ENCODE measurements around the gene STX1B.

The STX1B gene

GRCh38 chr16:30996324-30996984, 14.0 kb downstream of the STX1B start:
- no peak for DNase-seq (ENCODE audit: low read depth in 2 of 2)

- DNase-seq (ENCODE audit: low read depth in 2 of 2), result no peak
These were observed 14.5 kb downstream of the STX1B start for GRCh38 chr16:30995927-30996323.

GRCh38 chr16:30992931-30993816, 17.3 kb downstream of the STX1B start:
- no peak for DNase-seq (ENCODE audit: low read depth in 2 of 2)

- DNase-seq (ENCODE audit: low read depth in 2 of 2), result no peak
These were observed 18.1 kb downstream of the STX1B start for GRCh38 chr16:30992276-30992780.

- no peak for DNase-seq (ENCODE audit: low read depth in 2 of 2)
These were observed 19.4 kb downstream of the STX1B start for GRCh38 chr16:30991052-30991451.

GRCh38 chr16:30990105-30990504, 20.3 kb downstream of the STX1B start:
- no peak for DNase-seq (ENCODE audit: low read depth in 2 of 2)

DNA sequence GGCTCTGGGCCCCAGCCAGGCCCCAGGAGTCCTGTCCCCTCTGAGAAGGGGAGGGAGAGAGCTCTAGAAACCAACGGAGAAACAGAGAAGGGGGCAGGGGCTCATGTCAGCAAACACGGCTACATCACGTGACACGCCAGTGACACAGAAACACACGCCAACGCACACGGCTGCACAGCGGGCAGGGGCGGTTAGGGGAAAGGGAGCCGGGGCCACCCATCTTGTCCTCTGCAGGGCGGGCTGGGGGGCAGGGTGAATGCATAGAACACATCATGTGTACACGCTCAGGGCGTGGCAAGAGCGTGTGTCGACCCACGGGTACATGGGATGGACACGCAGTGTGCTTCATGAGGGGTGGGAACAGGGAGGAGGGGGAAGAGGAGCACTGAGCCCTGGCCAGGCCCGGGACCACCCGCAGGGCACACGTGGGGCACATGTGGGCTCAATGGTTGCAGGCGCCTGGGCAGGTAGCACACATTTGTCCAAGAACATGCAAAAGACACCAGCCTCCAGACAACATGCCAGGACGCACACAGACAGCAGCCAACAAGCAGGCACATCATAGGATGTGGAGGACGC, 20.9 kb downstream of the STX1B start:
- no peak for DNase-seq (ENCODE audit: low read depth in 2 of 2)

DNA sequence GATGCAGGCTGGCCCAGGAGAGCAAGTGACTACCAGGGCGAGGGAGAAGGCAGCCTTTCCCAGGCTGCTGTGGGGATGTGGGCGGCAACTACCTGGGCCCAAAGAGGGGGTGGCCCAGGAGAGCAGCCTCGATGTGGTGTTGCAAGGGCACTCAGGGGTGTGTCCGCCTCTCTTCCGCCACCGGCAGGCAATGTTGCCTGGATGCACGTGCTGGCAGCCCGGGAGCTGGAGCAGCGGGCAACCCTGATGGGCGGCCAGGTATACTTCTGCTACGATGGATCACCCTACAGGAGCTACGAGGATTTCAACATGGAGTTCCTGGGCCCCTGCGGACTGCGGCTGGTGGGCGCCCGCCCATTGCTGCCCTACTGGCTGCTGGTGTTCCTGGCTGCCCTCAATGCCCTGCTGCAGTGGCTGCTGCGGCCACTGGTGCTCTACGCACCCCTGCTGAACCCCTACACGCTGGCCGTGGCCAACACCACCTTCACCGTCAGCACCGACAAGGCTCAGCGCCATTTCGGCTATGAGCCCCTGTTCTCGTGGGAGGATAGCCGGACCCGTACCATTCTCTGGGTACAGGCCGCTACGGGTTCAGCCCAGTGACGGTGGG, 22.8 kb downstream of the STX1B start:
- no peak for DNase-seq (ENCODE audit: low read depth in 2 of 2)

GRCh38 chr16:30986129-30986991, 24.1 kb downstream of the STX1B start:
- no peak for DNase-seq (ENCODE audit: low read depth in 2 of 2)

DNA sequence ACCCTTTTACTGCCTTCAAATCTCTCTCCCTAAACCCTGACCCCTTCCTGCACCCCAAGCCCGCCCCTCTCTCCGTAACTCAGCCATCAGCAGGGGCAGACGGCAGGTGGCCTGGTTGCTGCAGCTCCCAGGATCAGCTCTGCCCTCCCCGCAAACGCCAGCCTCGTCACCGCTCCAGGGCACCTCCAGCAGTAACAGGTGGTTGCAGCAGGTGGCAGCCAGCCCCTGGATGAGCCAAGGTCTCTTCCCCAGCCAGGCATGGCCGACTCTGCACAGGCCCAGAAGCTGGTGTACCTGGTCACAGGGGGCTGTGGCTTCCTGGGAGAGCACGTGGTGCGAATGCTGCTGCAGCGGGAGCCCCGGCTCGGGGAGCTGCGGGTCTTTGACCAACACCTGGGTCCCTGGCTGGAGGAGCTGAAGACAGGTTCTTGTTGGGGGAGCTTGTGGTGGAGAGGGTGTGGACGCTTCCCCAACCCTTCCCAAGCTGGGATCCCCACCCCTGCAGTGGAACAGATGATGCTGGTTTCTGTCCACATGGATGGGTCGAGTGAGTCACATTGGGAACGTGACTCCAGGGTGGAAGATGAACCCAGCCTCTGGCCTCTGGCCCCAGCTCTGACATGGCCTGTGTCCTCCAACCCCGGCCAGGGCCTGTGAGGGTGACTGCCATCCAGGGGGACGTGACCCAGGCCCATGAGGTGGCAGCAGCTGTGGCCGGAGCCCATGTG, 24.9 kb downstream of the STX1B start:
- no peak for DNase-seq (ENCODE audit: low read depth in 2 of 2)

GRCh38 chr16:30984669-30985400, 25.6 kb downstream of the STX1B start, which contains the start of gene HSD3B7:
HSD3B7 (plus strand) TSS chr16:30985207; CDS start chr16:30985659, 452 bp downstream.
- peak; percentile 79 to 85 for DNase-seq (ENCODE audit: low read depth in 2 of 2)

DNA sequence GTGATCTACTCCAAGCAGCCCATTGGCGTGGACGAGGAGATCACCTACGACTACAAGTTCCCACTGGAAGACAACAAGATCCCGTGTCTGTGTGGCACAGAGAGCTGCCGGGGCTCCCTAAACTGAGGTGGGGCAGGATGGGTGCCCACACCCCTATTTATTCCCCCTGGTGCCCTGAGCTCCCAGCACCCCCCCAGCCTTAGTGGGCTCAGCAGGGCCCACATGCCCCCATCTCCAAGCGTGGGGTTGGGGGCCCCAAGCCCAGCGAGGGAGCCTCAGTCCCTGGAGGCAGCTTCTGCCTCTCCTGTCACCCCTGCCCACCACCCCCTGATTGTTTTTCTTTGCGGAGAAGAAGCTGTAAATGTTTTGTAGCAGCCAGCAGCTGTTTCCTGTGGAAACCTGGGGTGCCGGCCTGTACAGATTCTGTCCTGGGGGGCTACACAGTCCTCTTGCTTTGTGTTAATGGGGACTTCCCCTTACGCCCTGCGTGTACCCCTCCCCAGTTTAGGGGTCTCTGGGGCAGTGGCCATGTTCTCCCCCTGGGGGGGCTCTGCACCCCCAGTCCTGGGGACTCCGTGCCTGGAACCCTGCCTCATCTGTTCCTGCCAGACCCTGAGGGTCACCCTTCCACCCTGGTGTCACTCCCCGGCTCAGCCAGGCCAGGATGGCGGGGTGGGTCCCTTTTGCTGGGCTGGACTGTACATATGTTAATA, 26.4 kb downstream of the STX1B start:
- no peak for DNase-seq (ENCODE audit: low read depth in 2 of 2)

DNA sequence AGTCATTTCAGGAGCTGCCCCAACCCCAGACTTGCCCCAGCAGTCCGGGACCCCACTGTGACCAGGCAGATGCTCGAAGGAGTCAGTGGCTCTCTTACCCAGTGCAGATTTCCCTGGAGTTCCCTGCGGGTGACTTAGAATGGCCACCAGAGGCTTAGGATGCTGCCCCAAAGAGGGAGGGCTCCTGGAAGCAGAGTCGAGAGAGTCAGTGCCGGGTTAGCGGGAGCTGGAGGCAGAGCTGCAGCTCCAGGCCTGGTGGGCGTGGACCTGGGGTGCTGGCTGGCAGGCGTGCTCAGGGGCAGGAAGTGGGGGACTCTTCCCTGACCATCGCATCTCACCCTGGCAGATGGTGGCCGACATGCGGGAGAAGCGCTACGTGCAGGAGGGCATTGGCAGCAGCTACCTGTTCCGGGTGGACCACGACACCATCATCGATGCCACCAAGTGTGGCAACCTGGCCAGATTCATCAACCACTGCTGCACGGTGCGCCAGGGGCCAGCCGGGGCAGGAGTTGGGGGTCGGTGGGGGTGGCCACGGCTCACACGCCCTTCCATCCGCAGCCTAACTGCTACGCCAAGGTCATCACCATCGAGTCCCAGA, 27.0 kb downstream of the STX1B start:
- DNase-seq (ENCODE audit: low read depth in 2 of 2), result no peak

DNA sequence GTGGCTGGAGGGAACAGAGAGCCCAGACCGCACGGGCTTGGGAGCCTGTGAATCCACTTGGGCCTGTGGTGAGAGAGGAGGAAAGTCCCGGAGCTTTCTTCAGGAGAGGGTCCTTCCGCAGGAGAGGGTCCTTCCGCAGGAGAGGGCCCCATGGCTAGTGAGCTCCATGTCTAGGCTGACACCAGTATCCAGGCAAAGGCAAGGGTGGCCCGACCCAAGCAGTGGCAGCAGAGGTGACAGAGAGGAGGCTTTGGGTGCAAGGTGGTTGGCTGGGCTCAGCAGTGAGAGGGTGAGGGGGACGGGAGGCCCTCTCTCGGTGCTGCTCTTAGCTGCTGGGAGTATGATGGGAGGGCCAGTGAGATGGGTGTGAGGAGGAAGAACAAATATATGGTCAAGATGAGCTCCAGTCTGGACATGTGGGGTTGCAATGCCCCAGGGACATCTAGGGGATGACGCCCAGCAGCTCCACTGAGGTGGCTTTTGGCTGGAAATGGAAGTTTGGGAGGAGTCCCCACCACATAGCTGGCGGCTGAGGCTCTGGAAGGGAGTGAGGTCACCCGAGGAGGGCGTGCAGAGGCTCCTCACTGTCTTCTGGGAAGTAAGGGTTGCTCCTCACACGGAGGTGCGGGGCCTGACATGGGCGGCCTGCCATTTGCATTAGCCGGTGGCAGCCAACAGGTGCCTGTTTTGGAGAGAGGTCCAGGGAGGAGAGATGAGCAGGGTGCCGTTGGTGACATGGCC, 27.7 kb downstream of the STX1B start:
- DNase-seq (ENCODE audit: low read depth in 2 of 2), result no peak

GRCh38 chr16:30980959-30981358, 29.5 kb downstream of the STX1B start:
- DNase-seq (ENCODE audit: low read depth in 2 of 2), result no peak

DNA sequence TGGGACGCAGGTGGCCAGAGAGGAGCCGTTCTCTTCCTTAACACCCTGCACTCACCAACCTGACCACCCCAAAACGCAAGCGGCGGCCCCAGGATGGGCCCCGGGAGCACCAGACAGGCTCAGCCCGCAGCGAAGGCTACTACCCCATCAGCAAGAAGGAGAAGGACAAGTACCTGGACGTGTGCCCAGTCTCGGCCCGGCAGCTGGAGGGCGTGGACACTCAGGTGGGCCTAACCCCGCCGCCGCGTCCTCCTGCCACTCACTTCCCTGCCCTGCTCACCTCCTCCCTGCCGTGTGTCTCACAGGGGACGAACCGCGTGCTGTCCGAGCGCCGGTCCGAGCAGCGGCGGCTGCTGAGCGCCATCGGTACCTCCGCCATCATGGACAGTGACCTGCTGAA, 30.0 kb downstream of the STX1B start:
- DNase-seq (ENCODE audit: low read depth in 2 of 2), result no peak

DNA sequence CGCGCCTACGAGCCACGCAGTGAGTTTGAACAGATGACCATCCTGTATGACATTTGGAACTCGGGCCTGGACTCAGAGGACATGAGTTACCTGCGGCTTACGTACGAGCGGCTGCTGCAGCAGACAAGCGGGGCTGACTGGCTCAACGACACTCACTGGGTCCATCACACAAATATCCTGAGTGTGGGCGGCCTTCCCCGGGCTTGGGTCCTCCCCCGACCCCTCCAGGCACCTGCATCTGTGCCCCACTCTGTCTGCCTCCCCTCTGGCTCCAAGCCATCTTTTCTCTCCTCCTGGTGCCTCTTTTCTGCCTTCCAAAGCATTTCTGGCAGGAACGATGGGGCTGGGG, 30.4 kb downstream of the STX1B start:
- DNase-seq (ENCODE audit: low read depth in 2 of 2), result no peak

Data from activated CD4-positive, alpha-beta T cell treated with anti-CD3 and anti-CD28 coated beads for 24 hours (primary cell).